Islet of Langerhans (tissue), 1 donor: Measurements from ENCODE around the gene UHMK1.
"Not testable (repeated sequence)": the region's sequence is repeated elsewhere in the genome, so short reads cannot be mapped to it uniquely, and the experiment has no call there.

Experiments
- FAIRE-seq: peaks from one replicate; lab custom pipeline; 2011; peaks lifted over from hg19 to GRCh38; lab: Jason Lieb, UNC

The UHMK1 gene

GRCh38 chr1:162497723-162498495 lies at the start of gene UHMK1:
TSS of gene UHMK1 (plus strand) at chr1:162497818. CDS start at chr1:162498001, 183 bp downstream.
- FAIRE-seq = no peak

DNA sequence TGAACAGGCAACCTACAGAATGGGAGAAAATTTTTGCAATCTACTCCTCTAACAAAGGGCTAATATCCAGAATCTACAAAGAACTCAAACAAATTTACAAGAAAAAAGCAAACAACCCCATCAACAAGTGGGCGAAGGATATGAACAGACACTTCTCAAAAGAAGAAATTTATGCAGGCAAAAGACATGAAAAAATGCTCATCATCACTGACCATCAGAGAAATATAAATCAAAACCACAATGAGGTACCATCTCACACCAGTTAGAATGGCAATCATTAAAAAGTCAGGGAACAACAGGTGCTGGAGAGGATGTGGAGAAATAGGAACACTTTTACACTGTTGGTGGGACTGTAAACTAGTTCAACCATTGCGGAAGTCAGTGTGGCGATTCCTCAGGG lies 43.3 kb upstream of the UHMK1 start:
- FAIRE-seq = not testable (repeated sequence)

DNA sequence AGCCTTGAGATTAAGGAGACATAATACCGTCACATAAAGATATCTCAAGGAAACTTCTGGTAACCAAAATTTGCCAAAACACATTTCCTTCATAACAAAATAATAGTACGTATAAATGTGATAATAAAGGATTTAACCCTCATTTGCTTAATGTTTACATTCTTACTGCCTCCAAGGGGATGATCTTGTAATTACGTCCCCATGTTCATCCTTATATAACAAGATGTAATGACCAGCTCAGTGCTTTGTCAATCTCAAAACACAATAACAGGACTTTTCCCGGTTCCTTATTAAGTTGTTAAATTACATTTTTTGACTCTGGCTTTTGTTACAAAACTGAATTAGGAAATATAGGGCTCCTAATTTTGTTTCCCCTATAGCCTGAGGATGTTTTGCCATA lies 41.3 kb upstream of the UHMK1 start:
- no peak for FAIRE-seq

- no peak for FAIRE-seq
Observed at GRCh38 chr1:162458236-162458635, 39.4 kb upstream of the UHMK1 start.

- not testable (repeated sequence) for FAIRE-seq
Observed at GRCh38 chr1:162462425-162462824, 35.2 kb upstream of the UHMK1 start.

- FAIRE-seq = no peak
Observed at GRCh38 chr1:162463021-162463420, 34.6 kb upstream of the UHMK1 start.

GRCh38 chr1:162466797-162467196 lies 30.8 kb upstream of the UHMK1 start:
- FAIRE-seq = no peak

- FAIRE-seq = no peak
Observed at GRCh38 chr1:162470216-162470615, 27.4 kb upstream of the UHMK1 start.

DNA sequence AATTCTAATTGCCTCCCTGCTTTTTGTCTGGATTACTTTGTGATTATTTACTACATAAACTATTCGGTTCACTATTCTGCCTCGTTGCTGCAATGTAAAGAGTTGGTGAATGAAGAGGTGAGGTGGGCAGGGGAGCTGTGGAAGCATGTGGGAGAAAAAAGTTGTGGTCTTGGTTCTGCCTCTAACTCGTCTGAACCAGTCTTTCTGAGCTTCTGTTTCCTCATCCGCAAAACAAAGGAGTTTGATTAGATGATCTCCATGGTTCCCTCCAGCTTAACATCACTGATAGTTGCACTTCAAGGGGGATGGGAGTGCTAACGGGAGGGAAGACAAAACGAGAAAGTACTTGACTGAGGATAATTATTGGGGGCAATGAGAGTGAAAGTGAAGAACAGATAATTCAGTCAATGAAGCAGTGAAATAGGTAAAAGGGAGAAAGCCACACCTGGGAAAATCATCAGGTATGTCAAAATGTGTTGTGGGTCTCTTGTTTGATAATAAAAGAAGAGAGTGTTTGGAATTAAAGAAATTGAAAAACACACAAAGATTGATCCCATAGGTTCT lies 26.2 kb upstream of the UHMK1 start:
- FAIRE-seq = no peak

DNA sequence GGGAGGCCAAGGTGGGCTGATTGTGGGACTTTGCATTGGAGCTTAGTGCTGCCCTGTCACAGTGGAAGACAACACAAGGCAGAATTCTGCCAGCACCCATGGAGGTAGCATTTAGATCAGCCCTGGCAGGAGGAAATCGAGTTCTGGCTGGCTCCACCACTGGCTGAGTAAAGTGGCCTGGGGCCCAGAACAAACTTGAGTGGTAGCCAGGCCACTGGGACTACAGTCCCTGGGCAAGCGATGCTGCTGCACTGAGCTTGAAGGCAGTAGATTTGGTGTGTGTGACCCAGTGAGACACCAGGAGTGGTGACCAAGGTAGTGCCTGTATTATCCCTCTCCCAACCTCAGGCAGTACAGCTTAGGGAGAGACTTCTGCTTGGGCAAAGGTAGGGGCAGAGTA lies 22.5 kb upstream of the UHMK1 start:
- FAIRE-seq = no peak

DNA sequence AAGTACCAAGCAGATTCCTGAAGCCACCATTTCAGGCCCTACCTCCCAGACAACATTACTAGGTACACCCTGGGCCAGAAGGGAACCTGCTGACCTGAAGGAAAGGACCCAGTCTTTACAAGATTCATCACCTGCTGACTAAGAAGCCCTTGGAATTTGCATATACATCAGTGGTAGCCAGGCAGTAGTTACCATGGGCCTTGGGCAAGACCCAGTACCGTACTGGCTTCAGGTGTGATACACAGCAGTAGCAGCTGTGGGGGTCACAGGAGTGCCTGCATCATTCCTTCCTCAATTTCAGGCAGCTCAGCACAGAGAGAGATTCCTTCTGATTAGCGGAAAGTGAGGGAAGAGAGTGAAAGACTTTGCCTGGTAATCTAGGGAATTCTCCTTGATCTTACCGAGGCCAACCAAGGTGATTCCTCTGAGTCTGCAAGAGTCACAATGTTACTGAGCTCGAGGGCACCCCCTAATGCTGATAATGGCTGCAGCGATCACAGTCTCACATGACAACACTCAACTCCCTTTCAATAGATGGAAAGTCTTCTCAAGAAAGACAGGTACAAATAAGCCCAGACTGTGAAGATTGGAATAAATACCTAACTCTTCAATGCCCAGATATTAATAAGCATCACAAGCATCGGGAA lies 22.0 kb upstream of the UHMK1 start:
- FAIRE-seq = no peak

- no peak for FAIRE-seq
Observed at GRCh38 chr1:162476620-162477019, 21.0 kb upstream of the UHMK1 start.

DNA sequence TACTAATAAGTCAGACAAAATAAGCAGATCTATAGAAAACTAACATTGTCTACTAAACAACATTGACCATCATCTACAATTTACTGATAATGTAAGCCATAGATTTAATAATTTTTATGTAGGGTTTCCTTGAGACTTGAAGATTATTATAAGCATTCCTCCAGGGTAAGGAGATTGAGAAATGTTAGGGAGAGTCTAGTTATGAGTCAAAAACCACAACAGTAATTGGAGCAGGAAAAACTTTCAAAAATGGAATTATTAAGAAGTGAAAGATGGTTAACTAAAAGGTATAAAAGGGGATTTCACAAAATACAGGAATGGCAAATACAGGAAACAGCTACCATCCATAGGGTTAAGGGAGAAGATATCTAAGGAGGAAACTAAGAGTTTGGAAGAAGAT lies 12.4 kb upstream of the UHMK1 start:
- no peak for FAIRE-seq

DNA sequence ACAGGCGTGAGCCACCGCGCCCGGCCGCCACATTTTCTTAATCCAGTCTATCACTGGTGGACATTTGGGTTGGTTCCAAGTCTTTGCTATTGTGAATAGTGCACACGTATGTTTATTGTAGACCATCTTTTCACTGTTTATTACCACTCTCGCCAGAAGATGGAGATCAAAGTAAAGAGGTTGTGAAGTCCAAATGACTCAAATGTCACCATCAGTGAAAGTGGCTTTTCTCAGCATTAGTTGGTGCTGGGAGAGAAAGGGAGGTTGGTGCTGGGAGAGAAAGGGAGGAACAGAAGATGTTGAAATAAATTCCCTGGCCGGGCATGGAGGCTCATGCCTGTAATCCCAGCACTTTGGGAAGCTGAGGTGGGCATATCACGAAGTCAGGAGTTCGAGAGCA lies 10.4 kb upstream of the UHMK1 start:
- no peak for FAIRE-seq

DNA sequence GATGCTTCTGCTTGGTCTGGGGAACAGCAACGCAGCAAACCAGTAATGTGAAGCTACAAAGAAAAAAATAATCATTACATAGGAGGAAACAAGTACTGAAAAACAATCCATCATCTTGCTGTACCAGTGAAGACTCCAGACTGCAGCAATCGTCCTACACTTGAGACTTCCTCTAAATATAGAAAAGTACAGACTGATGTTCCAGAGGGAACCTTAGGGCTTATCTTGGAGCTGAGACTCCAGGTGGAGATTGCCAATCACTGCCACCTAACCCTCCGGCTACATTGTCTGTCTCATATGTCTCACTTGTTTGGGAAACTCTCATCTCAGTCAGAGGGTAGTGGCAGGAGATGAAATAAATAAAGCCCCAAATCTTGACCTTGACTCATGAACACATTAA lies 9.4 kb upstream of the UHMK1 start:
- no peak for FAIRE-seq

DNA sequence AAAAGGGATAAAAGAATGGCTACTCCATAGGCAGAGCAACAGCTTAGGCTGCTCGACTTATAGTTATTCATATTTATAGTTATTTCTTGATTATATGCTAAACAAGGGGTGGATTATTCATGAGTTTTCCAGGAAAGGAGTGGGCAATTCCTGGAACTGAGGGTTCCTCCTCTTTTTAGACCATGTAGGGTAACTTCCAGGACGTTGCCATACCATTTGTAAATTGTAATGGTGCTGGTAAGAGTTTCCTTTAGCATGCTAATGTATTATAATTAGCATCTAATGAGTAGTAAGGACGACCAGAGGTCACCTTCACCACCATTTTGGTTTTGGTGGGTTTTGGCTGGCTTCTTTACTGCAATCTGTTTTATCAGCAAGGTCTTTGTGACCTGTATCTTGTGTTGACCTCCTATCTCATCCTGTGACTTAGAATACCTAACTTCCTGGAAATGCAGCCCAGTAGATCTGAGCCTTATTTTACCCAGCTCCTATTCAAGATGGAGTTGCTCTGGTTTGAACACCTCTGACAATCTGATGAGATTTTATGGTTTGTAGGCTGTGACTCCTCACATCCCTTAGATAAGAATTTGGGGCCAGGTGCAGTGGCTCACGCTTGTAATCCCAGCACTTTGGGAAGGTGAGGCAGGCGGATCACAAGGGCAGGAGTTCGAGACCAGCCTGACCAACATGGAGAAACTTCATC lies 1.9 kb upstream of the UHMK1 start:
- FAIRE-seq = not testable (repeated sequence)

DNA sequence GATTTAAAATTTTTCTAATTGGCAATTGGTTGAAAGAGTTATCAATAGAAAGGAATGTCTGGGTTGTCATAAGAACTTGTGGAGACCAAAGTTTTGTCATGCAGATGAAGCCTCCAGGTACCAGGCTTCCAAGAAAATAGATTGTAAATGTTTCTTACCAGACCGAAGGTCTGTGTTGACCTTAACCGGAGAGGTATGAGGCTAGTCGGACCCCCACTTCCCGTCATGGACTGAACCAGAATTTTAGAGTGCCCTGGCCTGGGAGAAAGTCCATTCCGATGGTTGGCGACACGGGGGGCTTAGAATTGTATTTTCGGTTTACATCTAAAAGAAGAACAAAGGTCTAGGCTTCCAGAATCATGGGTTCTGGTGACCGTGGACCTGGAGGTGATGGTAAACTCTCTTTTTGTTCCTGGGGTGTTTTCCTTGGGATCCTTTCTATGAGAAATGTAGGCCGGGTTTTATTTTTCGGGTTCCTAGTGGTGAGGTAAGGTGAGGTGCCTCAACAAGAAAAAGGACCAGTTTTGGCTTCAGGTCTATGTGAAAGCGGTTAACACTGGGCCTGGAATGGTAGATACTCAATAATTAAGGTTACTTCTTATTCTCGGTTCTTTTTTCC lies 405 bp upstream of the UHMK1 start:
- FAIRE-seq = peak; percentile 33

DNA sequence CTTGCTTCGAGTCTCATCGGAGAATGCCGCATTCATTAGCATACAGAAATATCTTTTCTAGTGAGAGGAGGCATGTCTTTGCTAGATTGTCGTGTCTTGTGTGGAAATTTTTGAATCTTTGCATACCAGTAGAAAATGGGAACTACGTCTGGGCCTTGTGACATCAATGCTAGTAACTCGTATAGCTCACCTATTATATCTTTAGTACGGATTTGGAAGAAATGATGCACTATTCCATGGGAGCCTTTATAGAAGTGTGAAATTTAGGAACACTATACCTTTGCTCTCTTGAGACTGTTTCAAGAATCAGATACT lies 835 bp downstream of the UHMK1 start:
- no peak for FAIRE-seq

DNA sequence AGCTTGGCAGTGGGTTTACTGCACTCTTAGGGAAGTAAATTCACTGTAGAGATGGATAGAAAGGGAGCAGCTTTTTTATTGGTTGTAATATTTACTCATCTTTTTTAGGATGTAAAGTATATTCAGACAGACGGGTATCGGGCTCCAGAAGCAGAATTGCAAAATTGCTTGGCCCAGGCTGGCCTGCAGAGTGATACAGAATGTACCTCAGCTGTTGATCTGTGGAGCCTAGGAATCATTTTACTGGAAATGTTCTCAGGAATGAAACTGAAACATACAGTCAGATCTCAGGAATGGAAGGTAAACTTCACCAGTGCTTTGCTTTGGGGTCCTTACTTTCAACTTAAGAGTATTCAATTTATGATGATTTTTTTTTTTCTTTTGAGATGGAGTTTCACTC lies 3.2 kb downstream of the UHMK1 start:
- no peak for FAIRE-seq

DNA sequence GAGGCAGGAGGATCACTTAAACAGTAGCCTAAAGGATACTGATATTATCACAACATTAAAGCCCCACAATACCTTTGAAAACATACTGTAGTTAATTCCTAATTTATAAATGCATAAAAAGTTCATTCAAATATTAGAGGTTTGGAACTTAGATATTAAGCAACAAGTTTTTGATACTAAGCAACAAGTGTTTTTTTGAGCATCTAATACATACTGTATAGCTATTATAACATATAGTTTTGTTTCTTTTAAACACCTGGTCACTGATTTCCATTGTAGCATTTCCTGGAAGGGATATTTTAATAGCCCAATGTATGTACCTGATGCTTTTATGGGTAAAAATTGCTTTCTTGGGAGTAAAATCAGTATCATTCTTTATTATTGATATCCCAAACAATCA lies 4.5 kb downstream of the UHMK1 start:
- no peak for FAIRE-seq

DNA sequence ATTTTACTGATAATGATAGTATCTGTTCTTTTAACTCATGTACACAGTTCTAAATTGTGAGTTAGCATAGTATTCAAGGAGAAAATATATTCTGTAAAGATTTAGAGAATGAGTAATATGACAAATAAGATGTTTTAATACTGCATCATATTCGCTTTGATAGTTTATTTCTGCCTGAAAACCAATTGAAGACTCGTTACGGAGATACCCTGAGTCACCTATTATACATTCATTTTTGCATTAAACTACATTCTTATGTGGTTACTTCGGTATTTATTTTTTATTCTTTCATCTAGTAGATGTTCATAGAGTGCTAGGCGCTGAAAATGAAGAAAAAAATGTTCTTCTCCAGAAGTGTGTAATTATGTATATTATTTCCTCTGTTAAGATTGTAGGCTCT lies 5.3 kb downstream of the UHMK1 start:
- FAIRE-seq = no peak

GRCh38 chr1:162527314-162527713 lies 29.7 kb downstream of the UHMK1 start:
- FAIRE-seq = no peak
